HepG2 (cell line): ENCODE data around the gene CNDP1. TPM values are rescaled to one million over a fixed set of nuclear protein-coding genes. Genes with fewer than 3 reads are reported as not detected.

ENCODE experiments used
- KAT8 ChIP-seq: IDR thresholded peaks from 2 replicates; pipeline ENCODE4 v1.6.1; 2016; ENCODE audit warnings: missing genetic modification reagents, missing compliant biosample characterization
- KLF13 ChIP-seq: sonication (generic); formaldehyde crosslinking; IDR thresholded peaks from 2 replicates; pipeline ENCODE4 v1.4.0; 2020; ENCODE audit warnings: mild to moderate bottlenecking, missing genetic modification reagents
- MEF2D ChIP-seq: sonication (generic); formaldehyde crosslinking; IDR thresholded peaks from 2 replicates; pipeline ENCODE4 v1.5.1; 2020; ENCODE audit warnings: mild to moderate bottlenecking, missing genetic modification reagents
- MYNN ChIP-seq: sonication (generic); formaldehyde crosslinking; IDR thresholded peaks from 2 replicates; pipeline ENCODE4 v1.4.0; 2020; ENCODE audit warnings: mild to moderate bottlenecking, low read depth, missing genetic modification reagents
- NONO ChIP-seq, 2 experiments: fragments of 450-650 bp in 1 of 2; sonication (generic) in 1 of 2; formaldehyde crosslinking in 1 of 2; IDR thresholded peaks in 1 of 2; conservative IDR thresholded peaks in 1 of 2; 2 replicates each; pipeline versions ENCODE4 v1.6.1 to v1.8.0; 2017 to 2022; ENCODE audit warnings: mild to moderate bottlenecking in 1 of 2, missing genetic modification reagents in 1 of 2, moderate library complexity in 1 of 2
- PCBP2 ChIP-seq: fragments of 200-400 bp; formaldehyde crosslinking; optimal IDR thresholded peaks from 2 replicates; pipeline ENCODE3; 2018; ENCODE audit warnings: low read length, low read depth; ENCODE audit not compliant: poor library complexity, severe bottlenecking
- RARG ChIP-seq: sonication (generic); formaldehyde crosslinking; IDR thresholded peaks from 2 replicates; pipeline ENCODE4 v1.4.0; 2020; ENCODE audit warnings: low read depth, mild to moderate bottlenecking, missing genetic modification reagents
- SIN3A ChIP-seq: IDR thresholded peaks from 2 replicates; pipeline ENCODE4 v1.6.1; 2011; ENCODE audit warnings: low read depth, mild to moderate bottlenecking, control low read depth, low read length, borderline replicate concordance
- SOX6 ChIP-seq, 2 experiments: fragments of 450-650 bp in 1 of 2; sonication (generic) in 1 of 2; formaldehyde crosslinking in 1 of 2; IDR thresholded peaks; 2 replicates each; pipeline versions ENCODE4 v1.4.0 to v1.6.1; 2017 to 2020; ENCODE audit warnings: antibody characterized with exemption in 1 of 2, mild to moderate bottlenecking in 1 of 2, missing genetic modification reagents in 1 of 2
- SSRP1 ChIP-seq: IDR thresholded peaks from 2 replicates; pipeline ENCODE4 v1.6.1; 2016; ENCODE audit warnings: control low read depth
- TBX2 ChIP-seq: sonication (generic); formaldehyde crosslinking; IDR thresholded peaks from 2 replicates; pipeline ENCODE4 v1.5.0; 2020; ENCODE audit warnings: missing genetic modification reagents, mild to moderate bottlenecking, borderline replicate concordance
- XBP1 ChIP-seq: sonication (generic); formaldehyde crosslinking; IDR thresholded peaks from 2 replicates; pipeline ENCODE4 v1.5.0; 2020; ENCODE audit warnings: missing genetic modification reagents
- ZC3H4 ChIP-seq: sonication (generic); formaldehyde crosslinking; IDR thresholded peaks from 2 replicates; pipeline ENCODE4 v1.4.0; 2020; ENCODE audit warnings: missing genetic modification reagents, borderline replicate concordance
- ZNF292 ChIP-seq: sonication (generic); formaldehyde crosslinking; IDR thresholded peaks from 2 replicates; pipeline ENCODE4 v1.8.1; 2022; ENCODE audit warnings: mild to moderate bottlenecking, low read depth, missing genetic modification reagents, borderline replicate concordance
- ZNF850 ChIP-seq: sonication (generic); formaldehyde crosslinking; conservative IDR thresholded peaks from 2 replicates; pipeline ENCODE4 v1.9.0; 2021; ENCODE audit warnings: mild to moderate bottlenecking, missing genetic modification reagents
- ZNF883 ChIP-seq: sonication (generic); formaldehyde crosslinking; IDR thresholded peaks from 2 replicates; pipeline ENCODE4 v1.5.1; 2020; ENCODE audit warnings: mild to moderate bottlenecking, missing genetic modification reagents; ENCODE audit errors: not compliant biosample characterization
- polyA plus RNA-seq, 8 experiments: library from polyadenylated mRNA; depleted of rRNA in 3 of 8; stranded (reverse) in 7 of 8; unstranded in 1 of 8; fragments of >200 nt; fragmentation: Illumina TruSeq in 4 of 8; extraction: Trizol in 4 of 8; gene quantifications; 2 replicates each; pipeline versions ENCODE4 v1.2.1 to v1.2.3, GENCODE V29; 2011 to 2016; ENCODE audit warnings: low read depth in 4 of 8, missing spikeins in 1 of 8, mixed read lengths in 1 of 8; ENCODE audit not compliant: insufficient read depth in 1 of 8
- total RNA-seq, 5 experiments: library from RNA; depleted of rRNA; stranded (reverse); fragments of >200 nt; fragmentation: Illumina TruSeq; extraction: Trizol; gene quantifications; 2 replicates each; pipeline ENCODE4 v1.2.3, GENCODE V29; 2016; ENCODE audit warnings: low read depth in 1 of 5
- TF ChIP-seq, protein P1 (sequence below): sonication (generic); formaldehyde crosslinking; conservative IDR thresholded peaks from 2 replicates; pipeline ENCODE4 v1.4.0; 2020; ENCODE audit warnings: missing genetic modification reagents
- TF ChIP-seq, protein P2 (sequence below): fragments of 450-650 bp; IDR thresholded peaks from 2 replicates; pipeline ENCODE4 v1.6.1; 2017
- TF ChIP-seq, protein P3 (sequence below): sonication (generic); formaldehyde crosslinking; conservative IDR thresholded peaks from 2 replicates; pipeline ENCODE4 v1.4.0; 2020; ENCODE audit warnings: missing genetic modification reagents
- TF ChIP-seq, protein P4 (sequence below): sonication (generic); formaldehyde crosslinking; IDR thresholded peaks from 2 replicates; pipeline ENCODE4 v1.8.1; 2023; ENCODE audit warnings: mild to moderate bottlenecking, inconsistent platforms, moderate library complexity, missing genetic modification reagents, borderline replicate concordance
- TF ChIP-seq, protein P5 (sequence below): sonication (generic); formaldehyde crosslinking; IDR thresholded peaks from 2 replicates; pipeline ENCODE4 v1.5.0; 2020; ENCODE audit warnings: mild to moderate bottlenecking, missing genetic modification reagents, moderate library complexity

CNDP1 gene
- total and polyA plus RNA-seq, 2 of the 13 experiments (the other 11 are each of a cell fraction or from before 2014, with no cell fraction given), result 0.01 TPM; not detected in 1

DNA sequence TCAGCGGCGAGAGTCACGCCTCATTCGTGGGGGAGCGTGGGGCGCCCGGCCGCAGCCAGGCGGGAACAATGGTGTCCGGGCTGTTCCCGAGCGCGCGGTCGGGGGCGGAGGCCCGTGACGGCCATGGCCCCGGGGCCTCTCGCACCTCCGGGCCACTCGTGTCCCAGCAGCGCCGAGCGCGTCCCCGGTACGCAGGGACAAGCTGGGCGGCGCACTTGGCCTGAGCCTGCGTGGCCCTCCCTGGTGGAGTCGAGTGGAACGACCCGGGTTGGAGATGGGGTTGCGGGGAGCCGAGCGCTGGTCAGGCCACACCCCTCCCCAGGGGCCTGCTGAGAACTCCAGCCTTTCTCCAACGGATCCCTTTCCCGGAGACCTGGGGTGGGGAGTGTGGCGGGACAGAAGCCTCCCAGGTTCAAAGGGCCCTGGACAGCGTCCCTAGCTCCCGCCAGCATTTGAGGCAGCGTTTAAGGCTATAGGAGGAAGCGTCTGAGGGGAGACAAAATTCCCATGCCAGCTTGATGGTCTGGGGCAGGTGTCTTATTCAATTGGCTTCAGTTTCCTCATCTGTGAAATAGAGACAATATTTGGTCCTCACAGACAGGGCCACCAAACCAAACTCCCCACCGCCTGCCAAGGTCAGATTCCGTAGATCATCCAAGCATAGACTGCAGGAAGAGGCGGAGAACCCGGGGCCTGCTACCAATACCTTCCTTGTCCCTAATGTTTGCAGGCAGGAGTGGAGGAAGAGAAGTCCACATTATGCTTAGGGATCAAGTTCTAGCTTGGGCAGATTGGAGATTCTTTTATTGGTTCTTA, 37.6 kb upstream of the CNDP1 start (continued):
- no peak for TF ChIP-seq SOX6 (IDR thresholded peaks at IDR 0.05)
- 0 out of 2 replicates have a peak, but pooled peaks have one; percentile 43 for TF ChIP-seq SOX6 (CRISPR knock-in tag; IDR thresholded peaks at IDR 0.05)
- TF ChIP-seq RARG (CRISPR knock-in tag), result no peak
- TF ChIP-seq, protein P1, sequence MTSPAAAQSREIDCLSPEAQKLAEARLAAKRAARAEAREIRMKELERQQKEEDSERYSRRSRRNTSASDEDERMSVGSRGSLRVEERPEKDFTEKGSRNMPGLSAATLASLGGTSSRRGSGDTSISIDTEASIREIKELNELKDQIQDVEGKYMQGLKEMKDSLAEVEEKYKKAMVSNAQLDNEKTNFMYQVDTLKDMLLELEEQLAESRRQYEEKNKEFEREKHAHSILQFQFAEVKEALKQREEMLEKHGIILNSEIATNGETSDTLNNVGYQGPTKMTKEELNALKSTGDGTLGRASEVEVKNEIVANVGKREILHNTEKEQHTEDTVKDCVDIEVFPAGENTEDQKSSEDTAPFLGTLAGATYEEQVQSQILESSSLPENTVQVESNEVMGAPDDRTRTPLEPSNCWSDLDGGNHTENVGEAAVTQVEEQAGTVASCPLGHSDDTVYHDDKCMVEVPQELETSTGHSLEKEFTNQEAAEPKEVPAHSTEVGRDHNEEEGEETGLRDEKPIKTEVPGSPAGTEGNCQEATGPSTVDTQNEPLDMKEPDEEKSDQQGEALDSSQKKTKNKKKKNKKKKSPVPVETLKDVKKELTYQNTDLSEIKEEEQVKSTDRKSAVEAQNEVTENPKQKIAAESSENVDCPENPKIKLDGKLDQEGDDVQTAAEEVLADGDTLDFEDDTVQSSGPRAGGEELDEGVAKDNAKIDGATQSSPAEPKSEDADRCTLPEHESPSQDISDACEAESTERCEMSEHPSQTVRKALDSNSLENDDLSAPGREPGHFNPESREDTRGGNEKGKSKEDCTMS (CRISPR knock-in tag), result no peak
- TF ChIP-seq, protein P2, sequence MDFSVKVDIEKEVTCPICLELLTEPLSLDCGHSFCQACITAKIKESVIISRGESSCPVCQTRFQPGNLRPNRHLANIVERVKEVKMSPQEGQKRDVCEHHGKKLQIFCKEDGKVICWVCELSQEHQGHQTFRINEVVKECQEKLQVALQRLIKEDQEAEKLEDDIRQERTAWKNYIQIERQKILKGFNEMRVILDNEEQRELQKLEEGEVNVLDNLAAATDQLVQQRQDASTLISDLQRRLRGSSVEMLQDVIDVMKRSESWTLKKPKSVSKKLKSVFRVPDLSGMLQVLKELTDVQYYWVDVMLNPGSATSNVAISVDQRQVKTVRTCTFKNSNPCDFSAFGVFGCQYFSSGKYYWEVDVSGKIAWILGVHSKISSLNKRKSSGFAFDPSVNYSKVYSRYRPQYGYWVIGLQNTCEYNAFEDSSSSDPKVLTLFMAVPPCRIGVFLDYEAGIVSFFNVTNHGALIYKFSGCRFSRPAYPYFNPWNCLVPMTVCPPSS, result no peak
- no peak for TF ChIP-seq MYNN (CRISPR knock-in tag)
- TF ChIP-seq, protein P3, sequence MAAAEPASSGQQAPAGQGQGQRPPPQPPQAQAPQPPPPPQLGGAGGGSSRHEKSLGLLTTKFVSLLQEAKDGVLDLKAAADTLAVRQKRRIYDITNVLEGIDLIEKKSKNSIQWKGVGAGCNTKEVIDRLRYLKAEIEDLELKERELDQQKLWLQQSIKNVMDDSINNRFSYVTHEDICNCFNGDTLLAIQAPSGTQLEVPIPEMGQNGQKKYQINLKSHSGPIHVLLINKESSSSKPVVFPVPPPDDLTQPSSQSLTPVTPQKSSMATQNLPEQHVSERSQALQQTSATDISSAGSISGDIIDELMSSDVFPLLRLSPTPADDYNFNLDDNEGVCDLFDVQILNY (CRISPR knock-in tag), result no peak
- no peak for TF ChIP-seq SSRP1 (CRISPR knock-in tag)
- no peak for TF ChIP-seq NONO (IDR thresholded peaks at IDR 0.05)
- TF ChIP-seq NONO (CRISPR knock-in tag; conservative IDR thresholded peaks at IDR 0.05), result no peak
- peak; percentile 17; the same call in 1 of the 2 replicates for TF ChIP-seq SIN3A
- TF ChIP-seq, protein P4, sequence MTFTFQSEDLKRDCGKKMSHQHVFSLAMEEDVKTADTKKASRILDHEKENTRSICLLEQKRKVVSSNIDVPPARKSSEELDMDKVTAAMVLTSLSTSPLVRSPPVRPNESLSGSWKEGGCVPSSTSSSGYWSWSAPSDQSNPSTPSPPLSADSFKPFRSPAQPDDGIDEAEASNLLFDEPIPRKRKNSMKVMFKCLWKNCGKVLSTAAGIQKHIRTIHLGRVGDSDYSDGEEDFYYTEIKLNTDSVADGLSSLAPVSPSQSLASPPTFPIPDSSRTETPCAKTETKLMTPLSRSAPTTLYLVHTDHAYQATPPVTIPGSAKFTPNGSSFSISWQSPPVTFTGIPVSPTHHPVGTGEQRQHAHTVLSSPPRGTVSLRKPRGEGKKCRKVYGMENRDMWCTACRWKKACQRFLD, result no peak
- no peak for TF ChIP-seq MEF2D (CRISPR knock-in tag)
- no peak for TF ChIP-seq ZNF883 (CRISPR knock-in tag)
- peak; percentile 25 for TF ChIP-seq TBX2 (CRISPR knock-in tag)
- TF ChIP-seq, protein P5, sequence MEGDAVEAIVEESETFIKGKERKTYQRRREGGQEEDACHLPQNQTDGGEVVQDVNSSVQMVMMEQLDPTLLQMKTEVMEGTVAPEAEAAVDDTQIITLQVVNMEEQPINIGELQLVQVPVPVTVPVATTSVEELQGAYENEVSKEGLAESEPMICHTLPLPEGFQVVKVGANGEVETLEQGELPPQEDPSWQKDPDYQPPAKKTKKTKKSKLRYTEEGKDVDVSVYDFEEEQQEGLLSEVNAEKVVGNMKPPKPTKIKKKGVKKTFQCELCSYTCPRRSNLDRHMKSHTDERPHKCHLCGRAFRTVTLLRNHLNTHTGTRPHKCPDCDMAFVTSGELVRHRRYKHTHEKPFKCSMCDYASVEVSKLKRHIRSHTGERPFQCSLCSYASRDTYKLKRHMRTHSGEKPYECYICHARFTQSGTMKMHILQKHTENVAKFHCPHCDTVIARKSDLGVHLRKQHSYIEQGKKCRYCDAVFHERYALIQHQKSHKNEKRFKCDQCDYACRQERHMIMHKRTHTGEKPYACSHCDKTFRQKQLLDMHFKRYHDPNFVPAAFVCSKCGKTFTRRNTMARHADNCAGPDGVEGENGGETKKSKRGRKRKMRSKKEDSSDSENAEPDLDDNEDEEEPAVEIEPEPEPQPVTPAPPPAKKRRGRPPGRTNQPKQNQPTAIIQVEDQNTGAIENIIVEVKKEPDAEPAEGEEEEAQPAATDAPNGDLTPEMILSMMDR (CRISPR knock-in tag), result peak; percentile 13; the same call in 1 of the 2 replicates
- no peak for TF ChIP-seq PCBP2
- no peak for TF ChIP-seq KLF13 (CRISPR knock-in tag)
- no peak for TF ChIP-seq ZC3H4
- TF ChIP-seq KAT8 (CRISPR knock-in tag), result no peak
- TF ChIP-seq ZNF850, result no peak
- TF ChIP-seq XBP1 (CRISPR knock-in tag), result no peak
- TF ChIP-seq ZNF292 (CRISPR knock-in tag), result no peak
